HG03060 (cell line): ENCODE data around the gene SIMC1.
"Not testable (repeated sequence)": the region's sequence is repeated elsewhere in the genome, so short reads cannot be mapped to it uniquely, and the experiment has no call there.

Source experiments
- ATAC-seq: cut with Tn5 transposase; IDR thresholded peaks from one replicate; pipeline ENCODE4 v1.9.1; 2021; ENCODE audit warnings: low read depth, moderate number of reproducible peaks; ENCODE audit not compliant: unreplicated experiment

Gene SIMC1

GRCh38 chr5:176214466-176215021, 23.7 kb upstream of the SIMC1 start:
- not testable (repeated sequence) for ATAC-seq

DNA sequence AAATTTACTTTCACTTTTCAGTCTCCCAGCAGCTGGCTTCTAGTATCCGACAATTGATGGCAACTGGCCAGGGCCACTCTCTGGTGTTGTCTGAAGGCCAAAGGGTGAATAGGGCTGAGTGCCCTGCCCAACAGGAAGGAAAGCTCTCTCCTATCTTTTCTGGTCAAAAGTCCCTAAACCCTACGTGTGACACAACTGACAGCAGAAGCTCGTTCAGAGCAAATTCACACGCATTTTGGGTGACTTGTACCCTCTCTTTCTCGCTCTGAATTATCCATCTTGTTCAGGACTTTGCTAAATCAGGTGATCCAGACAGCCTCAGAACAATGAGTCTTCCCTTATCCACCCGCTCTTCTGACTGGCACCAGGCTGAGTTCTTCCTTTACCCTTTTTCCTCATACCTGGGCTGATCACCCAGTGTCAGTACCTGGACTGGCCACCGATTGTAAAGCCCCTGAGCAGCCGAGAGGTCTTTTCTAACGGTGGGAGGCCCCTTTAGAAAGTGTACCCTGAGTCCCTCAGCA, 21.8 kb upstream of the SIMC1 start:
- ATAC-seq: not testable (repeated sequence)

GRCh38 chr5:176217188-176217729, 21.0 kb upstream of the SIMC1 start:
- not testable (repeated sequence) for ATAC-seq

GRCh38 chr5:176217764-176218163, 20.5 kb upstream of the SIMC1 start:
- not testable (repeated sequence) for ATAC-seq

DNA sequence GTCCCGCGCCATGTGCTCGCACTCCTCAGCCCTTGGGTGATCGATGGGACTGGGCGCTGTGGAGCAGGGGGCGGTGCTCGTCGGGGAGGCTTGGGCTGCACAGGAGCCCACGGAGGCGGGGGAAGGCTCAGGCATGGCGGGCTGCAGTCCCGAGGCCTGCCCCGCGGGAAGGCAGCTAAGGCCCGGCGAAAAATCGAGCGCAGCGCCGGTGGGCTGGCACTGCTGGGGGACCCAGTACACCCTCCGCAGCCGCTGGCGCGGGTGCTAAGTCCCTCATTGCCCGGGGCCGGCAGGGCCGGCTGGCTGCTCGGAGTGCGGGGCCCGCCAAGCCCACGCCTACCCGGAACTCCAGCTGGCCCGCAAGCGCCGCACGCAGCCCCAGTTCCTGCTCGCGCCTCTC, 16.2 kb upstream of the SIMC1 start:
- ATAC-seq: not testable (repeated sequence)

DNA sequence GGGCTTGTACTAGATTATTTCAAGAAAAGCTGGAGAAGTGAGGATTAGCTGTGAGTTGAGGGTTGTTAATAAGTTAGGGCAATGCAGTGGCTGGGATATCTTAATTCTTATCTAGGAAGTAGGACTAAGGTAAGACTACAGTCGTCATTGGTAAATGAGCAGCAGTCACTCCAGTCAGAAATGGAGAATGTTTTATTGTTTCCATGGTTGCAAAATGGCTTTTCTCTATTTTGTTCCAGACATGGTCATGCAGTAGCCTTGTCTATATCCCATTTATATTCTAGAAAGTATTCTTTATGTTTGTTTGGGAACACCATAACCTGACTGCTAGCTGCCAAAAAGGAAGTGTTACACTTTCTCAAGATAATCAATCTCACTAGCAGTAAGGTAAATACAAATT, 9.9 kb upstream of the SIMC1 start:
- not testable (repeated sequence) for ATAC-seq

- not testable (repeated sequence) for ATAC-seq
Measured at GRCh38 chr5:176233253-176233652, 5.0 kb upstream of the SIMC1 start.

- ATAC-seq: not testable (repeated sequence)
Measured at GRCh38 chr5:176235155-176235554, 3.1 kb upstream of the SIMC1 start.

DNA sequence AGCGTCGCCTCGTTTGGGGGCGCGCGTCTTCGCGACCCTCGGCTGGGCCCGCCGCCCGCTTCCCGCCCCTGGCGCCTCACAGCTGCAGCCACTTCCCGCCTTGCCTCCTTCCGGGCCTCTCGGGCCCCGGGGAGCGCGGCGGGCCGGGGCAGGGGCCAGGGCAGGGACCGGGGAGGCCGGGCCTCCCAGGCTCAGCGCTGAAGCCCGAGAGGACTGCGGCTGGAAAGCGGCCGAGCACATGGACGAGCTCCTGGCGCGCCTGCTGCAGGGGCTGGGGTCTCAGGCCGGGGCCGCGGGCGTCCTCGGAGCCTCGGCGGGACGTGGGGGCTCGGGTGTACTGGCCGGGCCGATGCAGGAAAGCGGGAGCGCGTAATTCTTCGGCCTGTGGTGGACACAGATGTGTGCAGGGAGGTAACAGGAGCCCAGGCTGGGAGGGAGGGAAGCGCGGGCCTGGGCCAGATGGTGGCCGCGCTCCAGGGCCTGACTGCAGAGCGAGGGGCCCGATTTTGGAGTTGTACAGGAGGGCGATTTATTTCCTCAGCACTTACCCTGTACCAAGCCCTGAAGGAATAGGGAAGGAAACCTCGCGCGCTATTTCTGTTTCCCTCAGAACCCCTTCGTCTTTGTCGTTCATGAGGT, 540 bp downstream of the SIMC1 start:
- ATAC-seq: not testable (repeated sequence)

GRCh38 chr5:176239304-176239703, 1.1 kb downstream of the SIMC1 start:
- not testable (repeated sequence) for ATAC-seq

GRCh38 chr5:176244318-176244717, 6.1 kb downstream of the SIMC1 start:
- not testable (repeated sequence) for ATAC-seq

- not testable (repeated sequence) for ATAC-seq
Measured at GRCh38 chr5:176245074-176245473, 6.8 kb downstream of the SIMC1 start.

DNA sequence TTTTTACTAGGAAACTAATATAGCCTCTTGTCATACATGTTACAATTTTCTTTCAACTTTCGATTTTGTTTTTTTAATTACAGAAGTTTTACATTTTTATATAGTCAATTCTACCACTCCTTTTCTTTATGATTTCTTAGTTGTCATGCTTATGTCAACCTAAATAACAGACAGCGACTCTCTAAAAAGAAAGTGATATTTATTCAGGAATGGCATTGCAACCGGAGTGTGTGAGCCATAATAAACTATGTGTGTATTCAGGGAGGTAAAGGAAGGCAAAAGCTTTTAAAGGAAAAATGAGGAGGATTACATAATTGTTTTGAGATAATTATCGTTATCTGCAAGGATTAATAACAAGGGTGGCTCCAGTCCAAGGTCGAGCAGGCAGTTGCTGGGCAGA, 7.3 kb downstream of the SIMC1 start:
- ATAC-seq: not testable (repeated sequence)

- not testable (repeated sequence) for ATAC-seq
Measured at GRCh38 chr5:176250691-176251090, 12.5 kb downstream of the SIMC1 start.

- not testable (repeated sequence) for ATAC-seq
Measured at GRCh38 chr5:176252171-176252570, 13.9 kb downstream of the SIMC1 start.

DNA sequence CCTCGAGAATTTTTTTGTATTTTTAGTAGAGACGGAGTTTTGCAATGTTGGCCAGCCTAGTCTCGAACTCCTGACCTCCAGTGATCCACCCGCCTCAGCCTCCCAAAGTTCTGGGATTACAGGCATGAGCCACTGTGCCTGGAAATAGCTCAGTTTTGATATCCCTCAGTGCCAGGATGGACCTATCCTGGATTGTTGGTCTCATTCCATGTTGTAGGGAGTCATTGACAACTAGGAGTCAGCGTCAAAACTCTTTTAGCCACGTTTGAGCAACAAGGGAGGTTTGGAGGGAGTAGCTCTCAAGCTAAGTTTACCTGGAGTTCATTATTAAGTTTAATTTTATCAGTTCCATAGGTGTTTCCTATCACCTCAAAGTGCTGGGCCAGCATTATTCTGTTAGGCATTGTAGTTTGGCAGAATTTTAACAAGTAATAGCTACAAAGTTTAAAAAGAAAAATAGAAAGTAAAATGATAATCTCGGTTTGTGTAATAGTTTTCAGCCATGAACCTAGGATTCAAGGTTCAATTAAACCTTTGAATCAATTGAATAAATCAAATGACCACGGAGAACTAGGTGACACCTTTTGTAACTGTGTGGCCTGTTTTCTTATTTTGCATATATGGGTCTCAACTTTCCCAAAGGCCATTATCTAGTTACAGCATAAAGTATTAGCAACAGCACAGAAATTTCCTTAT, 15.3 kb downstream of the SIMC1 start:
- not testable (repeated sequence) for ATAC-seq

DNA sequence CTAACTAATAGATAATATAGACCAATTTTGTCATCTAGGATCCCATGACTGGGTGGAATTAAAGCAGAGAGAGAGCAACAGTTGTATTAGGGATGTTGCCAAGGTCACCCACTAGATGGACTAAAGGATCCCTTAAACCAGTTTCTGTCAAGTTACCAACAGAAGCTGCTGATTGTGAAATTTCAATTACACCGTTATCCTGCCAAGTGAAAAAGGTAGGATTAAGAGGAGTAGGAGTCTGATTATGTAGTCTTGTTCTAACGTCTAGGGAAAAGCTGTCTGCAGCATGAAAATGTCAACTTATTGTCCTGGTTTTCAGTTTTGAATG, 15.8 kb downstream of the SIMC1 start:
- not testable (repeated sequence) for ATAC-seq

GRCh38 chr5:176257871-176258505, 19.8 kb downstream of the SIMC1 start:
- ATAC-seq: not testable (repeated sequence)

GRCh38 chr5:176260682-176261081, 22.5 kb downstream of the SIMC1 start:
- ATAC-seq: not testable (repeated sequence)

- not testable (repeated sequence) for ATAC-seq
Measured at GRCh38 chr5:176266448-176266847, 28.2 kb downstream of the SIMC1 start.

DNA sequence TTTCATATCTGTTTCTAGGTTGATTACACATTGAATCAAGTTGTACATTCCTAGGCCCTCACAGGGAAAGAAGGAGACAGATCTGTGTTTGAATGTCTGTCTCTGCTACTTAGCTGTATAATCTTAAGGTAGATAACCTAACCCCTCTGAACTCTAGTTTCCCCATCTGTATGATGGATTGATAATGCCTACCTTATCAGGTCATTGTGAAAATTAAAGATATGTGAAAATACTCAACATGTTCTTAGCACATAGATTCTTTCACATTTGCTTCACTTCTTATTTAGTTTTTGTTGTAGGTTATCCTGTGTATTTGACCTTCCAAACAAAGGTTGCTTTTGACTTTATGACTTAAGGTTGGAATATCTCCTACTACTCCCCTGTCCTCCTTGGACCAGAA, 50.8 kb downstream of the SIMC1 start:
- not testable (repeated sequence) for ATAC-seq
